ENCODE results near the gene MAPKAP1.

MAPKAP1 gene

GRCh38 chr9:125517577-125517976 lies 189.4 kb downstream of the MAPKAP1 start:
- in situ Hi-C loops (cut with MboI; ENCODE audit: low sequenced_read_pairs), result no loop called here

- in situ Hi-C loops (cut with MboI; ENCODE audit: low sequenced_read_pairs), result no loop called here
These were observed 190.7 kb downstream of the MAPKAP1 start for GRCh38 chr9:125515983-125516940.

GRCh38 chr9:125515281-125515680 lies 191.7 kb downstream of the MAPKAP1 start:
- in situ Hi-C loops (cut with MboI; ENCODE audit: low sequenced_read_pairs), result no loop called here

- in situ Hi-C loops (cut with MboI; ENCODE audit: low sequenced_read_pairs), result no loop called here
These were observed 192.5 kb downstream of the MAPKAP1 start for GRCh38 chr9:125514468-125514867.

- in situ Hi-C loops (cut with MboI; ENCODE audit: low sequenced_read_pairs), result no loop called here
These were observed 193.2 kb downstream of the MAPKAP1 start for GRCh38 chr9:125513668-125514413.

- in situ Hi-C loops (cut with MboI; ENCODE audit: low sequenced_read_pairs), result no loop called here
These were observed 193.7 kb downstream of the MAPKAP1 start for GRCh38 chr9:125513303-125513667.

GRCh38 chr9:125511789-125512660 lies 195.0 kb downstream of the MAPKAP1 start:
- in situ Hi-C loops (cut with MboI; ENCODE audit: low sequenced_read_pairs), result no loop called here

GRCh38 chr9:125510980-125511379 lies 196.0 kb downstream of the MAPKAP1 start:
- in situ Hi-C loops (cut with MboI; ENCODE audit: low sequenced_read_pairs), result no loop called here

GRCh38 chr9:125509476-125509875 lies 197.5 kb downstream of the MAPKAP1 start:
- in situ Hi-C loops (cut with MboI; ENCODE audit: low sequenced_read_pairs), result no loop called here

- in situ Hi-C loops (cut with MboI; ENCODE audit: low sequenced_read_pairs), result no loop called here
These were observed 198.8 kb downstream of the MAPKAP1 start for GRCh38 chr9:125508249-125508648.

- in situ Hi-C loops (cut with MboI; ENCODE audit: low sequenced_read_pairs), result no loop called here
These were observed 199.8 kb downstream of the MAPKAP1 start for GRCh38 chr9:125507226-125507625.

GRCh38 chr9:125505988-125506438 lies 201.0 kb downstream of the MAPKAP1 start:
- in situ Hi-C loops (cut with MboI; ENCODE audit: low sequenced_read_pairs), result no loop called here

- in situ Hi-C loops (cut with MboI; ENCODE audit: low sequenced_read_pairs), result no loop called here
These were observed 202.4 kb downstream of the MAPKAP1 start for GRCh38 chr9:125504616-125505015.

GRCh38 chr9:125497906-125498305 lies 209.1 kb downstream of the MAPKAP1 start:
- in situ Hi-C loops (cut with MboI; ENCODE audit: low sequenced_read_pairs), result no loop called here

- in situ Hi-C loops (cut with MboI; ENCODE audit: low sequenced_read_pairs), result no loop called here
These were observed 209.5 kb downstream of the MAPKAP1 start for GRCh38 chr9:125497478-125497877.

- in situ Hi-C loops (cut with MboI; ENCODE audit: low sequenced_read_pairs), result no loop called here
These were observed 210.6 kb downstream of the MAPKAP1 start for GRCh38 chr9:125496313-125496834.

- in situ Hi-C loops (cut with MboI; ENCODE audit: low sequenced_read_pairs), result no loop called here
These were observed 211.6 kb downstream of the MAPKAP1 start for GRCh38 chr9:125495172-125496119.

GRCh38 chr9:125494653-125494915 lies 212.4 kb downstream of the MAPKAP1 start:
- in situ Hi-C loops (cut with MboI; ENCODE audit: low sequenced_read_pairs), result no loop called here

GRCh38 chr9:125493881-125494652 lies 212.9 kb downstream of the MAPKAP1 start:
- in situ Hi-C loops (cut with MboI; ENCODE audit: low sequenced_read_pairs), result no loop called here

Data from HL-60/S4 treated with retinoic acid at 250 ng/mL for 4 days and 3 days (cell line).